A549 (cell line): Measurements from ENCODE around the gene STMN3. TPM values are rescaled to one million over a fixed set of nuclear protein-coding genes. Genes with fewer than 3 reads are reported as not detected.

Source experiments
- ATAC-seq, 2 experiments: fragments of 200-7000 bp in 1 of 2; fragments of >200 bp in 1 of 2; cut with Nextera tagmentation in 1 of 2; cut with Tn5 transposase in 1 of 2; 3 replicates each; pipeline versions ENCODE4 v1.8.0 to v1.9.1; 2018 to 2020; ENCODE audit warnings: mild to moderate bottlenecking in 1 of 2, moderate library complexity in 1 of 2
- CTCF ChIA-PET: fragments of 300-600 bp; sonication (Branson Sonifier 250); formaldehyde crosslinking; extraction: SDS; loops from one replicate; lab custom pipeline; 2021; ENCODE audit warnings: antibody characterized with exemption, inconsistent platforms; lab: Yijun Ruan, JAX
- POLR2A ChIA-PET: fragments of 350-600 bp; formaldehyde crosslinking; extraction: SDS; loops from one replicate; lab custom pipeline; 2021; ENCODE audit warnings: antibody characterized with exemption, inconsistent platforms; lab: Yijun Ruan, JAX
- DNase-seq, 2 experiments: peaks; one replicate each; pipeline versions ENCODE4 v3.0.0 to v3.0.0-alpha.2; 2011 to 2016; ENCODE audit warnings: low read depth in 1 of 2, low spot score in 1 of 2
- FAIRE-seq: peaks from 2 replicates; lab custom pipeline; 2011; peaks lifted over from hg19 to GRCh38; lab: Jason Lieb, UNC
- H3K27ac ChIP-seq, 2 experiments: fragments of >200 bp; sonication (Bioruptor Twin); formaldehyde crosslinking; 3 replicates each; pipeline ENCODE4 v1.5.1; 2016 to 2017
- H3K4me1 ChIP-seq: fragments of >200 bp; sonication (Bioruptor Twin); formaldehyde crosslinking; 3 replicates; pipeline ENCODE4 v1.6.1; 2016
- H3K4me2 ChIP-seq: fragments of >200 bp; sonication (Bioruptor Twin); formaldehyde crosslinking; 3 replicates; pipeline ENCODE4 v1.6.1; 2016
- H3K4me3 ChIP-seq: fragments of >200 bp; sonication (Bioruptor Twin); formaldehyde crosslinking; 3 replicates; pipeline ENCODE4 v1.5.1; 2016
- H3K9me3 ChIP-seq: fragments of >200 bp; sonication (Bioruptor Twin); formaldehyde crosslinking; 3 replicates; pipeline ENCODE4 v1.6.1; 2016
- CBX2 ChIP-seq: fragments of 200-600 bp; sonication (generic); IDR thresholded peaks from 2 replicates; pipeline ENCODE4 v1.6.1; 2016; ENCODE audit warnings: low read depth, mild to moderate bottlenecking, borderline replicate concordance
- CBX8 ChIP-seq: fragments of 200-600 bp; sonication (generic); IDR thresholded peaks from 2 replicates; pipeline ENCODE4 v1.6.1; 2016
- CEBPB ChIP-seq, 2 experiments: fragments of >200 bp in 1 of 2; sonication (Bioruptor Twin) in 1 of 2; formaldehyde crosslinking in 1 of 2; IDR thresholded peaks; 2 replicates each; pipeline ENCODE4 v1.6.1; 2012 to 2016
- CHD4 ChIP-seq: fragments of 200-600 bp; sonication (generic); IDR thresholded peaks from 2 replicates; pipeline ENCODE4 v1.6.1; 2016; ENCODE audit warnings: antibody characterized with exemption, mild to moderate bottlenecking, borderline replicate concordance
- E2F6 ChIP-seq: IDR thresholded peaks from 2 replicates; pipeline ENCODE4 v1.6.1; 2012; ENCODE audit warnings: low read depth, borderline replicate concordance
- FOSB ChIP-seq: fragments of 250-450 bp; sonication (Bioruptor Pico); IDR thresholded peaks from 2 replicates; pipeline ENCODE4 v1.5.0; 2020; ENCODE audit warnings: mild to moderate bottlenecking, moderate library complexity
- HDAC2 ChIP-seq: fragments of 200-600 bp; sonication (generic); IDR thresholded peaks from 2 replicates; pipeline ENCODE4 v1.6.1; 2016
- HOXA7 ChIP-seq: fragments of 250-450 bp; sonication (Bioruptor Pico); IDR thresholded peaks from 2 replicates; pipeline ENCODE4 v1.5.0; 2020; ENCODE audit warnings: mild to moderate bottlenecking, moderate library complexity
- HOXB5 ChIP-seq: fragments of 250-450 bp; sonication (Bioruptor Pico); IDR thresholded peaks from 2 replicates; pipeline ENCODE4 v1.5.0; 2020; ENCODE audit warnings: mild to moderate bottlenecking, moderate library complexity
- JUN ChIP-seq, 2 experiments: fragments of >200 bp; sonication (Bioruptor Twin); formaldehyde crosslinking; IDR thresholded peaks; 2 replicates in 1 of 2; 3 replicates in 1 of 2; pipeline ENCODE4 v1.6.1; 2016 to 2017
- PBX3 ChIP-seq: IDR thresholded peaks from 2 replicates; pipeline ENCODE4 v1.6.1; 2012
- POLR2A ChIP-seq: IDR thresholded peaks from 2 replicates; pipeline ENCODE4 v1.6.1; 2012; ENCODE audit warnings: mild to moderate bottlenecking, low read length
- RAD21 ChIP-seq, 2 experiments: fragments of >200 bp in 1 of 2; sonication (Bioruptor Twin) in 1 of 2; formaldehyde crosslinking in 1 of 2; IDR thresholded peaks in 1 of 2; conservative IDR thresholded peaks in 1 of 2; 2 replicates in 1 of 2; 3 replicates in 1 of 2; pipeline ENCODE4 v1.6.1; 2012 to 2018; ENCODE audit warnings: inconsistent platforms in 1 of 2
- RARB ChIP-seq: fragments of 250-450 bp; sonication (Bioruptor Pico); IDR thresholded peaks from 2 replicates; pipeline ENCODE4 v1.8.0; 2021; ENCODE audit warnings: mild to moderate bottlenecking, moderate library complexity
- RNF2 ChIP-seq: fragments of 200-600 bp; sonication (generic); IDR thresholded peaks from 2 replicates; pipeline ENCODE4 v1.6.1; 2016; ENCODE audit warnings: low read depth, mild to moderate bottlenecking, antibody characterized with exemption, moderate library complexity, borderline replicate concordance
- TP53 ChIP-seq: fragments of 250-450 bp; sonication (Bioruptor Pico); IDR thresholded peaks from 2 replicates; pipeline ENCODE4 v1.5.0; 2021; ENCODE audit warnings: mild to moderate bottlenecking, moderate library complexity
- ZSCAN20 ChIP-seq: fragments of 250-450 bp; sonication (Bioruptor Pico); IDR thresholded peaks from 2 replicates; pipeline ENCODE4 v1.8.0; 2022; ENCODE audit warnings: mild to moderate bottlenecking, moderate library complexity
- WGBS: methylation state at CpG from one replicate; pipeline ENCODE4 v1.1.6; 2017; ENCODE audit errors: missing lambda C conversion rate; 5-methylcytosine and 5-hydroxymethylcytosine counted together
- polyA plus RNA-seq, 4 experiments: library from polyadenylated mRNA; depleted of rRNA in 3 of 4; stranded (reverse); fragments of >200 nt; fragmentation: RNase III in 1 of 4; extraction: RNeasy Plus Mini Kit Qiagen cat#74134 plus additional on column Dnase treatment in 1 of 4; gene quantifications; 2 replicates in 3 of 4; 3 replicates in 1 of 4; pipeline ENCODE4 v1.2.3, GENCODE V29; 2011 to 2017
- TF ChIP-seq, protein P1 (sequence below): fragments of >200 bp; sonication (Bioruptor Twin); formaldehyde crosslinking; IDR thresholded peaks from 3 replicates; pipeline ENCODE4 v1.6.1; 2016
- TF ChIP-seq, protein P2 (sequence below): fragments of >200 bp; sonication (Bioruptor Twin); formaldehyde crosslinking; IDR thresholded peaks from 2 replicates; pipeline ENCODE4 v1.6.1; 2016
- TF ChIP-seq, protein P3 (sequence below): fragments of >200 bp; sonication (Bioruptor Twin); formaldehyde crosslinking; IDR thresholded peaks from 3 replicates; pipeline ENCODE4 v1.5.1; 2016

Gene STMN3
- polyA plus RNA-seq, 2 of the 4 experiments (the other 2 are of a cell fraction): 2.8 to 3.2 TPM

DNA sequence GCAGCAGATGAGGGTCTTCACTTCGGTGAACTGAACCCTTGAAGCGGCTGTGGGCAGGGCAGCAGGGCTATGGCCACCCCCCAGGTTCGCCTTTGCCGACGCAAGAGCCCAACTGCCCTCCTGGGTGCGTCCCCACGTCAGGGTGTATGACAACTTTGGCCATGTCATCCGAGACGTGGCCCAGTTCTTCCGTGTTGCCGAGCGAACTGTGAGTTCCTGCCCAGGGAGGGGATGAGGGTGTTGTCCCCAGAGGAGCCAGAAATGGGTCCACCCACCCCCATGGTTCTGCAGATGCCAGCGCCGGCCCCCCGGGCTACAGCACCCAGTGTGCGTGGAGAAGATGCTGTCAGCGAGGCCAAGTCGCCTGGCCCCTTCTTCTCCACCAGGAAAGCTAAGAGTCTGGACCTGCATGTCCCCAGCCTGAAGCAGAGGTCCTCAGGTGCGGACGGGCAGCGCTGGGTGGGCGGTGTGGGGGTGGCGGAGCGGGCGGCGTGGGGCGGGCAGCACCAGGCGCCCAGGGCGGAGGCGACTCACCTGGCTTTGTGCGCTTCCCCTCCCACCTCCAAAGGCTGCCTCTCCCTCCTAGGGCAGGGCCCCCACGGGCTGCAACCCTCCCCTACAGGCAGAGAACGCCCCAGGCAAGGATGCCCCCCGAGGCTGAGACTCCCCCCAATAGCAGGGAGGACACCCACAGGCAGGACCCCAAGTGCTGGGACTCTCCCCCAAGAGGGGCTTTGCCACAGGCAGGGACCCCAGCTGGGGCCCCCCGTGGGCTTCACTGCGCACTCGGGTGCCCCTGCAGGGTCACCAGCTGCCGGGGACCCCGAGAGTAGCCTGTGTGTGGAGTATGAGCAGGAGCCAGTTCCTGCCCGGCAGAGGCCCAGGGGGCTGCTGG lies 37.0 kb upstream of the STMN3 start:
- WGBS: 90% methylated on average over 25 of the region's 40 CpGs
- TF ChIP-seq PBX3 (no peak), CBX8 (no peak), CHD4 (no peak), HOXA7 (CRISPR knock-in tag) (no peak), ZSCAN20 (CRISPR knock-in tag) (no peak), RARB (CRISPR knock-in tag) (no peak), HOXB5 (CRISPR knock-in tag) (no peak), RNF2 (no peak), RAD21 (conservative IDR thresholded peaks at IDR 0.05 in 1 of 2, IDR thresholded peaks at IDR 0.05 in 1 of 2) (no peak), HDAC2 (no peak), CEBPB (IDR thresholded peaks at IDR 0.05) (no peak), TP53 (CRISPR knock-in tag) (no peak), FOSB (CRISPR knock-in tag) (no peak), CBX2 (no peak), E2F6 (no peak)
- TF ChIP-seq, protein P1, sequence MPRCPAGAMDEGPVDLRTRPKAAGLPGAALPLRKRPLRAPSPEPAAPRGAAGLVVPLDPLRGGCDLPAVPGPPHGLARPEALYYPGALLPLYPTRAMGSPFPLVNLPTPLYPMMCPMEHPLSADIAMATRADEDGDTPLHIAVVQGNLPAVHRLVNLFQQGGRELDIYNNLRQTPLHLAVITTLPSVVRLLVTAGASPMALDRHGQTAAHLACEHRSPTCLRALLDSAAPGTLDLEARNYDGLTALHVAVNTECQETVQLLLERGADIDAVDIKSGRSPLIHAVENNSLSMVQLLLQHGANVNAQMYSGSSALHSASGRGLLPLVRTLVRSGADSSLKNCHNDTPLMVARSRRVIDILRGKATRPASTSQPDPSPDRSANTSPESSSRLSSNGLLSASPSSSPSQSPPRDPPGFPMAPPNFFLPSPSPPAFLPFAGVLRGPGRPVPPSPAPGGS: no peak
- TF ChIP-seq, protein P2, sequence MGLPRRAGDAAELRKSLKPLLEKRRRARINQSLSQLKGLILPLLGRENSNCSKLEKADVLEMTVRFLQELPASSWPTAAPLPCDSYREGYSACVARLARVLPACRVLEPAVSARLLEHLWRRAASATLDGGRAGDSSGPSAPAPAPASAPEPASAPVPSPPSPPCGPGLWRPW: no peak
- CTCF ChIA-PET: interaction anchor here (1.6 to 2.8 kb wide), 3 partner anchors 10 to 174 kb away, joined by 6 to 7 read pairs (median 7); no protein-coding TSS in a partner anchor
- no peak overlapping the region for H3K4me3 ChIP-seq
- H3K4me1 ChIP-seq: peaks cover 35% of the 10 kb centered on the region
- peak overlapping the region in 1 of 2 experiments; percentile 63; a peak in 3 of 6 replicates for H3K27ac ChIP-seq
- ATAC-seq (no peak), FAIRE-seq (no peak), DNase-seq (no peak)
- no peak overlapping the region for H3K4me2 ChIP-seq
- no peaks in the 10 kb centered on the region for H3K9me3 ChIP-seq
- POLR2A ChIA-PET: interaction anchor here (1.2 kb wide), 1 partner anchor 18 kb away, joined by 4 read pairs; the partner anchor contains the start of genes ARFRP1 and ZGPAT

- H3K27ac ChIP-seq: 0 out of 6 replicates have a peak overlapping the region, but pooled peaks of 1 of the 2 experiments have one; percentile 83
Measured at GRCh38 chr20:63689046-63690002, 36.1 kb upstream of the STMN3 start.

More at GRCh38 chr20:63689046-63690002, 36.1 kb upstream of the STMN3 start:
- Histone ChIP-seq H3K4me1 (peaks cover 35% of the 10 kb centered on the region), H3K4me3 (no peak overlapping the region), H3K4me2 (no peak overlapping the region)
- ATAC-seq: no peak
- CTCF ChIA-PET: interaction anchor here (0.6 to 2.8 kb wide), 5 partner anchors 9 to 174 kb away, joined by 3 to 8 read pairs (median 6); partner anchors contain the start of genes PTK6 and RTEL1
- no peak for DNase-seq
- TF ChIP-seq JUN (IDR thresholded peaks at IDR 0.05) (0 out of 5 replicates have a peak, but pooled peaks of 1 of the 2 experiments have one; percentile 28), POLR2A (0 out of 2 replicates have a peak, but pooled peaks have one; percentile 14)
- TF ChIP-seq, protein P3, sequence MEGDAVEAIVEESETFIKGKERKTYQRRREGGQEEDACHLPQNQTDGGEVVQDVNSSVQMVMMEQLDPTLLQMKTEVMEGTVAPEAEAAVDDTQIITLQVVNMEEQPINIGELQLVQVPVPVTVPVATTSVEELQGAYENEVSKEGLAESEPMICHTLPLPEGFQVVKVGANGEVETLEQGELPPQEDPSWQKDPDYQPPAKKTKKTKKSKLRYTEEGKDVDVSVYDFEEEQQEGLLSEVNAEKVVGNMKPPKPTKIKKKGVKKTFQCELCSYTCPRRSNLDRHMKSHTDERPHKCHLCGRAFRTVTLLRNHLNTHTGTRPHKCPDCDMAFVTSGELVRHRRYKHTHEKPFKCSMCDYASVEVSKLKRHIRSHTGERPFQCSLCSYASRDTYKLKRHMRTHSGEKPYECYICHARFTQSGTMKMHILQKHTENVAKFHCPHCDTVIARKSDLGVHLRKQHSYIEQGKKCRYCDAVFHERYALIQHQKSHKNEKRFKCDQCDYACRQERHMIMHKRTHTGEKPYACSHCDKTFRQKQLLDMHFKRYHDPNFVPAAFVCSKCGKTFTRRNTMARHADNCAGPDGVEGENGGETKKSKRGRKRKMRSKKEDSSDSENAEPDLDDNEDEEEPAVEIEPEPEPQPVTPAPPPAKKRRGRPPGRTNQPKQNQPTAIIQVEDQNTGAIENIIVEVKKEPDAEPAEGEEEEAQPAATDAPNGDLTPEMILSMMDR: no peak
- TF ChIP-seq, all 56 proteins: peak for 2
- POLR2A ChIA-PET: no interaction called here
- 93% methylated on average over 16 of the region's 44 CpGs for WGBS
- no peaks in the 10 kb centered on the region for H3K9me3 ChIP-seq
- no peak for FAIRE-seq
